GM11168 (cell line): ENCODE results near the gene CLPX.
"Not testable (repeated sequence)": the region's sequence is repeated elsewhere in the genome, so short reads cannot be mapped to it uniquely, and the experiment has no call there.

ENCODE experiments used
- in situ Hi-C: fragments of 300-500 bp; cut with MboI; formaldehyde crosslinking; loops from one replicate; pipeline ENCODE4 v1.12.0; 2022; ENCODE audit warnings: low sequenced_read_pairs; ENCODE audit not compliant: unreplicated experiment

CLPX gene

GRCh38 chr15:65184868-65185717 is at the start of gene CLPX:
TSS of gene CLPX (minus strand) at chr15:65185342. CDS start at chr15:65185153, 189 bp downstream.
- in situ Hi-C loops, result no loop called here

- in situ Hi-C loops, result no loop called here
Observed at GRCh38 chr15:65233696-65234095, 48.6 kb upstream of the CLPX start.

GRCh38 chr15:65232520-65232919 is 47.4 kb upstream of the CLPX start:
- in situ Hi-C loops, result no loop called here

- in situ Hi-C loops, result no loop called here
Observed at GRCh38 chr15:65231306-65231705, 46.2 kb upstream of the CLPX start.

DNA sequence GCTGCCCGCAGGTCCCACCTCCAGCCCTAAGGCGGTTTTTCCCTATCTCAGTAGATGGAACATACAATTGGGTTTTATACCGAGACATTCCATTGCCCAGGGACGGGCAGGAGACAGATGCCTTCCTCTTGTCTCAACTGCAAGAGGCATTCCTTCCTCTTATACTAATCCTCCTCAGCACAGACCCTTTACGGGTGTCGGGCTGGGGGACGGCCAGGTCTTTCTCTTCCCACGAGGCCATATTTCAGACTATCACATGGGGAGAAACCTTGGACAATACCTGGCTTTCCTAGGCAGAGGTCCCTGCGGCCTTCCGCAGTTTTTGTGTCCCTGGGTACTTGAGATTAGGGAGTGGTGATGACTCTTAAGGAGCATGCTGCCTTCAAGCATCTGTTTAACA is 41.8 kb upstream of the CLPX start:
- in situ Hi-C loops, result not testable (repeated sequence)

GRCh38 chr15:65226221-65226620 is 41.1 kb upstream of the CLPX start:
- in situ Hi-C loops, result no loop called here

DNA sequence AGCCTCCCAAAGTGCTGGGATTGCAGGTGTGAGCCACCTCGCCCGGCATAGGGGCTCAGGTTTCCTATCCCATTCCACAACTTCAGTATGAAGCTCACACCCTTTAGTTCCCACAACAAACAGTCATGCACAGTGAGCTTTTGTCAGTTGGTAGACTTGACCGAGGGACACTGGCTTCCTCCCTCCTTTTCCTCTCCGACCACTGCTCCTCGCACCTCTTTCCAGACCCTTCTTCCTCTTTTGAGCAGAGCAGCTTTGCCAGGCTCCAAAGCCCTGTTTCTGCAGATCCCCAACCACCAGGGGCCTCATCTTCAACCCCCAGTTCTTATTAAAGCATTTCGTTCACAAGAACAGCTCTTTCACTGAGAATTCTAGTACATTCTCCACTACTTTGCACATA is 38.9 kb upstream of the CLPX start:
- in situ Hi-C loops, result no loop called here

DNA sequence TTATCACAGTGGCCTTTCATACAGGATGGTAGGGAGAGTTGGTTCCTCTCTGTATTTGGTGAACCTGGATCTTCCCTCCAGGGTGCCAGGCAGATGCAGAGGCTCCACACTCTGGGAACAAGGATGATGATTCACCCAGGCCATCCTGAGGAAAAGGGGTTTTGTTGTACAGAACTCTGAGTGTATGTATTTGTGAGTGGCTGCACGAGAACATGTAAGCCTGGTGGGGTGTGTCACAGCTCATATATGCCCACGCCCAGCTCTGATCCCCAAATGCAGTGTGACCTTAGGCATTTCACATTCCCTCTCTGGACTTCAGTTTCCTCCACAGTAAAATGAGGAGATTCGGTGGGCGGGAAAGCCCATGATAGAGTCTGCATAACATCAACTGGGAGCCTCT is 37.7 kb upstream of the CLPX start:
- in situ Hi-C loops, result no loop called here

DNA sequence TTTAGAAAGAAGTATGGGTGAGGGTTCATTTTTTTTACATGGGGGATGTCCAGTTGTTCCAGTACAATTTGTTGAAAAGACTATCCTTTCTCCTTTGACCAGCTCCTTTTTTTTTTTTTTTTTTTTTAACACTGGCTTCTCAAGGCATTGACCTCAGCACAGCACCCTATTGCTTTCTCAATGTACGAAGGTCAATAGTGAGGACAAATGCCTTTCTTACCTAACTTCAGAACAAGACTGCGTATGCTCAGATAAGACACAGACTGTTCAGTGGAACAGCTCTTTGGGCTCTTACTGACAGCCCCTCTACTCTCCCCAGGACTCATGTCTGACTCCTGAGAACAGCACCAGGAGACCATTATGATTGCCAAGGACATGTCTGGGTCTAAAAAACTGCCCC is 36.6 kb upstream of the CLPX start:
- in situ Hi-C loops, result no loop called here

- in situ Hi-C loops, result no loop called here
Observed at GRCh38 chr15:65219137-65219536, 34.0 kb upstream of the CLPX start.

DNA sequence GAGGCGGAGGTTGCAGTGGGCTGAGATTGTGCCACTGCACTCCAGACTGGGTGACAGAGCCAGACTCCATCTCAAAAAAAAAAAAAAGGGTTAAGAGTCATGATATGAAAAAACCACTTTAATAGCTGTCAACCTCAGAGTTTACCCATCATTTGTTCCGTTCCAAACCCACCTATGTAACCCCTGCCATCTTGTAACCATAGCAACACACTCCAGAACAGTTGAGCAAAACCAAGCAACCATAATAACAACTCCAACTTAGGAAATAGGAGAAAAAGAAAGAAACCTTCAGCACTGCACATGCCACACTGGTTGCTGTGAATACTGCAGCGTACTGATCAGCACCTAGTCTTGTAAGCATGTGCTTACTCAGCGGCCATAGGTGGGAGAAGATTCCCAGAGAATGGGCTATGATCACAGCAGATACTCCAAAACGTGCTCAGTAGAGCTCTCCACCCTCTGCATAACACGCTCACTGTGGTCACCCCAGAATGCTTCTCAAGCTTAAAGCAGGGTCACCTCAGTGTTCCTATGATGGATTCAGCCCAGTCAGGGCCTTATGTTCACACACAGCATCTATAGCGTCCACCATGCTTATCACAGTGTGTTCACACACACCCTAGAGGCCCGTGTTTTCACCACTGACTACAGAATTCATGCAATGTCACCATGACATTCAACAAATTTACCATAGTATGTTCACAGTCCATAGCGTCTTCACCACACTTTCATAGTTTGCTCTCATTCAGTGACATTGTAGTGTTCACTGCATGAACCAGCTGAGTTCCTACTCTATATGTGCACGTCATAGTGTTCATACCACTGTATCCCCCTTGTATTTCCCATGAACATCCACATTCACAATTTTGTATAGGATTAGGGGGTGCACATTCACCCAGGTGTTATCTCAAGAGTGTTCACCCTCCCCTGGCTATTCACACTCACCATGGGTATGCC is 32.7 kb upstream of the CLPX start:
- in situ Hi-C loops, result no loop called here

DNA sequence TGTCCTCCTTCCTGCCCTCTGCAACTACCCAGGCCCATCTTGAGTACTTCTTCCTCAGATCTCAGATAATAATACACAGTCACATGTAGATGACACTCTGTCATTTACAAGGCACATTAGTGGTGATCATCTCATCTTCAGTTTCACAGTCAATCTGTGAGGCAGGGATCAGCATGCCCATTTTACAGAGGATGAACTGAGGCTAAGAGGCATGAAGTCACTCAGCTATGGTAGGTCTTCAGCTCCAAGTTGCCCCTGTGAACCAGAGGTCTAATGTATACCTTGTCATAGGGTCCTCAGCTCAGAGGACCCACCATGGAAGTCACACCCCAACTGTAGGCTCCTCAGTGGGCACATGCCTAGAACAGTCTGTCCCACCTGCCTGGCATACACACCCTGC is 30.4 kb upstream of the CLPX start:
- in situ Hi-C loops, result no loop called here

DNA sequence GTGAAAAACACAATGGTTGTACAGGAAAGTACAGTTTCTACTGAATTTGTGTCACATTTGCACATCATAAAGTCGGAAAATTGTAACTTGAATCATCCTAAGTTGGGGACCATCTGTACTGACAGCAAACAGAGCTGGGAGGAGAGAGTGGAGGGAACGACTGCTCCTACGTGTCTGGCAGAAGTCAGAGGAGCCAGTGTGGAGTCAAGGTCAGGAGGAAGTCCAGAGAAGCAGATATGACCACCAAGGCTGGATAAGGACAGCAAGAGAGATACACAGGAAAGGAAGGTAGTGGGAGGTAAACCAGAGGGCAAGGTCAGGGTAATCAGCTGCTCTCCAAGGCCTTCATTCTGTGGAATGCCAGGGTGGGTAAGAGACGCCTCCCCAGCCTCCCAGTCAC is 28.9 kb upstream of the CLPX start:
- in situ Hi-C loops, result no loop called here

GRCh38 chr15:65213241-65213640 is 28.1 kb upstream of the CLPX start:
- in situ Hi-C loops, result no loop called here

DNA sequence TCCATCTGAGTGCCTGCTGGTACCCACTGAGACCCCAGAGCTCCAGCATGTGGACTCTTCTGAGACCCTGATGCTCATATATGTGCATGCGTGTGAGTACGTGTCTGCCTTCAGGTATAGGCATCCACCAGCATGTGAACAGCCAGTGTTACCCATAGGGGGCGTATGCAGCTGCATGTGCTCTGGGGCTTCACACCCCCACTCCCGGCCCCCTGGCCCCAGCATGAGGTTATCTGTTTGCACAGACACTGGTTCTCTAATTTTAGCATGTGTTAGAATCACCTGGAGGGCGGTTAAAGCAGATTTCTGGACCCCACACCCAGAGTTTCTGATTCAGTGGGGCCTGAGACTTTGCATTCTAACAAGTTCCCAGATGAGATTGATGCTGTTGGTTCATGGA is 27.0 kb upstream of the CLPX start:
- in situ Hi-C loops, result no loop called here

- in situ Hi-C loops, result no loop called here
Observed at GRCh38 chr15:65211482-65211982, 26.4 kb upstream of the CLPX start.

GRCh38 chr15:65210770-65211481 is 25.8 kb upstream of the CLPX start, which contains the start of gene CILP:
TSS of gene CILP (minus strand) at chr15:65211473. CDS start at chr15:65209755, 1,718 bp downstream.
- in situ Hi-C loops, result no loop called here

DNA sequence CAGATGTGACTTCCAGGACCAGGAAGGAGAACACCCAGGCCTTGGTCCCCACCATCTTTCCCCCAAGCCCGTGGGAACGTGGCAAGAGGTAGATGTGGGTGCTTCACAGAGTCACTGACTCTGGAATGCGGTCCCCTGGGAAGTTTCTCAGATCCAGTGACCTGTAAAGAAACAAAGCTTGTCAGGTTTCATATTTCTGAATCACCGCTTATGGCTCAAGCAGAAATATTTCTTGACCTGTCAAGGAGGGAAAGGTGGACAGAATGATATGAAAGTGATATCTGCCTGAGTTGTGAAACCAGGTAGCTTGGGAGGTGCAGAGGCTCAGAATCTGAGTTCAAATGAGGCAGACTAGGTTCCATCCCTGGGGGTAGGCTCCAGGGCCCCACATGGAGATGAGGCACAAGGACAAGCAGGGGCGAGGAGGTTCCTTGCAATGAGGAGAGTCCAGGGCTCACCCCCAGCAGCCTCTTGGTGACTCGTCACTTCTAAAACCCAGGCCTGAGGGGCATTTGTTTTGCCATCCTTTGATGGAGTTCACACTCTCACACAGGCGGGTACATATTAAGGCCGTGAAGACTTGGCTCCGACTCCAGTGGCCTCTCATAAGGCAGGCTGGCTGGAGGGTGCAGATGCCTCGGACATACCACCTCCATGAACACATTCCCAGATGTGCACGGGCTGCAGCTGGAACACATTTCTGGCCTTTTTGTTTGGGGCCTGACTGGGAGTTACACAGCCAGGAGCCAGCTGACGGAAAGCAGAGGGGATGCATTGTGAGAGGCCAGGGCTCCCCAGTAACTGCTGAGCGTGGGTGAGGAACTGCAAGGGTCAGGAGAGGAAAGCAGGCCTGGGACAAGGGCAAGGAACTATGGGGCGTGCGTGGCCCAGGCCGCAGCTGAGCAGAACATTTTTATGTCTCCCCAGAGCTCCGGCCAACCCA is 24.8 kb upstream of the CLPX start:
- in situ Hi-C loops, result no loop called here

DNA sequence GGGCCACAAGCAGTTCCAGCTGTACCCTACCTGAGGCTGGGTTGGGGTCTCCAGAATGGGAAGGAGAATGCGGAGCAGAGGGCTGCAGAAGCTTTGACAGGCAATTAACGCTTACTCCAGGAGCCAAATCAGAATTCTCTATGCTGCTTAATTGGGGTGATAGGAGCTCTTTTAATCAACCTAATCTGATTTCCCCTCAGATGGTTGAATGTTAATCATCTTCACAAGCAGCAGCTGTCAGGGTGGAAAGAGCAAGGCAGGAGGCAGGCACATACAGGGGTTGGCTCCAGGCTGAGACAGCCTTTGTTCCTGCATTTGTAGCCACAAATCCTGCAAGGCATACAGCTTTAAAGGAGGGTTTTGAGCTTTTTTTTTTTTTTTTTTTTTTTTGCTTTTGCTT is 23.5 kb upstream of the CLPX start:
- in situ Hi-C loops, result no loop called here
